NCI-H82 treated with DMSO at 0.1 percent for 48 hours (cell line): ENCODE data around the gene NAALADL2.
"Not testable (repeated sequence)": the region's sequence is repeated elsewhere in the genome, so short reads cannot be mapped to it uniquely, and the experiment has no call there.

ENCODE experiments used
- DNase-seq: peaks from one replicate; lab custom pipeline; 2025; ENCODE audit not compliant: unreplicated experiment; lab: John Stamatoyannopoulos, UW

The NAALADL2 gene

DNA sequence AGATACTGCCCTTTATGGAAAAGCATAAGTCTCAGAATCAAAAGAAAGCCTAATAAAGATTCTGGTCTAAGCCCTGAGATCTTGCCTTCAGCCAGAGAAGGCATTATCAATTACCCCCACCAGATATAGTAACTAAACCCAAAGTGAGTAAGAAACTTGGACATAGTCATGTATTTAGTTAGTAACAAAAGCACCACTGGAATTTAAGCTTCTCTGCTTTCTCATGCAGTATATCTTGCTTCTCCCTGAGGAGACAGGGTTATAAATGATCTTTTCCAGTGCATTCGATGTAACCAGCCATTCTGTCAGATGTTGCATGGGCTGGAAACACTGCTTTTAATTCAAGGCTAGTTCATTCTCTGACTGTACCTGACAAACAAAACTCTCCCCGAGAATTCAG is 946.7 kb downstream of the NAALADL2 start:
- no peak for DNase-seq

DNA sequence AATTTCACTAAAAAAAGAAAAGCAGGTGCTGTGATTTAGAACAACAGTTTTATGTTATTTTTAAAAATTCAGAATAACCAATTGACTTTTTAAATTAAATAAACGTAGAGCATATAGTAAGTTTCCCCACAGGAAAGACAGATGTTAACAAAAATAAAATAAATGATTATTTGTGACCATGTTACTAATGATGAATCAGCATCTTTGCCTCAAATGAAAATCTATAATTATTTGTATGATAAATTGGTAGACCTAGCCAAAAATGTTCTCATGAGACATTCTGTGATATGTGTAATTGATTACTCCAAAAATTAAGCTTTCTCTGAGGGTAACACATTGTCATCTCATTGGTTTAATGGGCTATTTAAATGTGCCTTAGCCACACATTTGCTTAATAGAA is 948.0 kb downstream of the NAALADL2 start:
- DNase-seq = no peak

DNA sequence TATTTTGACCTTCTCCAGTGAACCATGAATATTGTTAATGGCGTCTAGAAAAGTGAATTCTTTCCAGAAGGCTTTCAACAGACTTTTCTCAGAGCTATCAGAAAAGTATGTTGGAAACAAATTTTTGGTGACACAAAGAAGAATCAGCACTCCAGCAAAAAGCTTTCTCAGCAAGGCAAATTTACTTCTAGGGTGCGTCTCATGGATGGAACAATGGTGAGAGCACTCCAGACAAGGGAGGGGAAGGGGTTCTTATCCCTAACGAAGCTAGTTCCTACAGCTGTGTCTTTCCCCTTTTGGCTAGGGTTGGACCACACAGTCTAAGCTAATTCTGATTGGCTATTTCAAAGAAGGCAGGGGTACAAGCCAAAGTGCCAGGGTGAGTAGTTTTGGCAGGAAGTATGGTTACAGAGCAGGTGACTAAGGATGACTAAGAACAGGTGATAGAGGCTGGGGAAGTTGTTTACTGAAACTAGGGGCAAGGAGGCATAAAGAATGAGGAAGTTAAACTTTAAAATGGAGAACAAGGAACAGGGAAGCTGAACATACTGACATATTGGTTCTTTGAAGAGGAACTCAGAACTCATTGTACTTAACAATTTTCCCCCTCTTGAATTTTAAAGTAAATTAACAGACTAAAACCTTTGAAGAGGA is 959.8 kb downstream of the NAALADL2 start:
- no peak for DNase-seq

DNA sequence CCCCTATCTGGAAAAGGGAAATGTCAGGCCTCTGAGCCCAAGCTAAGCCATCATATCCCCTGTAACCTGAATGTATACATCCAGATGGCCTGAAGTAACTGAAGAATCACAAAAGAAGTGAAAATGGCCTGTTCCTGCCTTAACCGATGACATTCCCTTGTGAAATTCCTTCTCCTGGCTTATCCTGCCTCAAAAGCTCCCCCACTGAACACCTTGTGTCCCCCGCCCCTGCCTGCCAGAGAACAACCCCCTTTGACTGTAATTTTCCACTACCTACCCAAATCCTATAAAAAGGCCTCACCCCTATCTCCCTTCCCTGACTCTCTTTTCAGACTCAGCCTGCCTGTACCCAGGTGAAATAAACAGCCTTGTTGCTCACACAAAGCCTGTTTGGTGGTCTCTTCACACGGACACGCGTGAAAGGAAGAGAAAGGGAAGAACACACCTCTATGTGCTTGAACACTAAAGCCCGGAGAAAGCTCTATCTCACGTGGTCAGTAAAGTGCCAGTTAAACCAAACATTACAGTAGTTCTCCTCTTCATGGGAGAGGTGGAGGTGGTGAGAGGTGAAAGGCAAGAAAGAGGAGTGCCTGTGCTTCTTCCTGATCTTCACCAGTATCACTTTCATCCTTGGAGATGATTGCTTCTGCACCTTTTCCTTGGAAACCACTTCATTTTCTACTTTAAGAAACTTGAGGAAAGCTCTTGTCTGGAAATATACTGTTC is 963.8 kb downstream of the NAALADL2 start:
- not testable (repeated sequence) for DNase-seq

DNA sequence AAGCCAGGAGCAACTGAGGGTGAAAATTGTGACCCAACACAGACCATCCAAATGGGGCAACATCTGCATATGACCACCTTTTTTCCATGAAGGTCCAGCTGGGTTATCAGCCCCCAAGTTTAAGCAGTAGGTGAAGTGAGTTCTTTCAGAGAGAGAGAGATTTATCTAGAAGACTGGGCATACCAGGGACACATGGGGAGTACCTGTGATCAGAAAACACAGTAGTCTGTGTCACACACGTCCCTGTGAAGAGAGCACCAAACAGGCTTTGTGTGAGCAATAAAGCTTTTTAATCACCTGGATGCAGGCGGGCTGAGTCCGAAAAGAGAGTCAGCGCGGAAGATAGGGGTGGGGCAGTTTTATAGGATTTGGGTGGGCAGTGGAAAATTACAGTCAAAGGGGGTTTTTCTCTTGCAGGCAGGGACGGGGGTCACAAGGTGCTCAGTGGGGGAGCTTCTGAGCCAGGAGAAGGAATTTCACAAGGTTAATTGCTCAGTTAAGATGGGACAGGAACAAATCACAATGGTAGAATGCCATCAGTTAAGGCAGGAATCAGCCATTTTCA is 966.0 kb downstream of the NAALADL2 start:
- not testable (repeated sequence) for DNase-seq

DNA sequence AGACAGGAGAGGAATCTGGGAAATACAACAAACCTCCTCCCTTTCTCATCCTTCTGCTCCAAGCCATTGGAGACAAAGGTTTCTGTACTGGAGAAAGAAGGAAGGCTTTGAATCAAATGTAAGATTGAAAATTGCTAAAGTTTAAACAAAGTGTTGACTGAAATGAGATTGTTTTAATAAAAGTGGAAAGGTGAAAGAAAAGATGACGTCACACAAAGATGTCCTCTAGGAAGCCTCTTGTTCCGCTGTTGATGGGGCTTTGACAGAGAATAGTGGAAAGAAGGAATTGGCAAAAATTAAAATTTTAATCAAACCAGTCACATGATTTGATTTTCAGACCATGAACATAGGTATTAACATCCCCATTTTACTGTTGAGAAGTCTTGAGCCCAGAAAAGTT is 967.6 kb downstream of the NAALADL2 start:
- DNase-seq = no peak

DNA sequence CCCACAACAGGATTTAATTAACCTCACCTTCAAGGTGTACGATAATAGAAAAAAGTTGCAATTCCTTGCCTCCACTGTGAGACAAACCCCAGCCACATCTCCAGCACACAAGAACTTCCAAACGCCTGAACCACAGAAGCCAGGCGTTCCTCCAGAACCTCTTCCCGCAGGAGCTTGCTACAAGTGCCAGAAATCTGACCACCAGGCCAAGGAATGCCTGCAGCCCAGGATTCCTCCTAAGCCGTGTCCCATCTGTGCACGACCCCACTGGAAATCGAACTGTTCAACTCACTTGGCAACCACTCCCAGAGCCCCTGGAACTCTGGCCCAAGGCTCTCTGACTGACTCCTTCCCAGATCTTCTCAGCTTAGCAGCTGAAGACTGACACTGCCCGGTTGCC is 970.7 kb downstream of the NAALADL2 start:
- DNase-seq = not testable (repeated sequence)

DNA sequence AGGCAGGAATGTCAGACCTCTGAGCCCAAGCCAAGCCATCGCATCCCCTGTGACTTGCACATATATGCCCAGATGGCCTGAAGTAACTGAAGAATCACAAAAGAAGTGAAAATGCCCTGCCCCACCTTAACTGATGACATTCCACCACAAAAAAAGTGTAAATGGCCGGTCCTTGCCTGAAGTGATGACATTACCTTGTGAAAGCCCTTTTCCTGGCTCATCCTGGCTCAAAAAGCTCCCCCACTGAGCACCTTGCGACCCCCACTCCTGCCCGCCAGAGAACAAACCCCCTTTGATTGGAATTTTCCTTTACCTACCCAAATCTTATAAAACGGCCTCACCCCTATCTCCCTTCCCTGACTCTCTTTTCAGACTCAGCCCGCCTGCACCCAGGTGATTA is 976.6 kb downstream of the NAALADL2 start:
- not testable (repeated sequence) for DNase-seq

DNA sequence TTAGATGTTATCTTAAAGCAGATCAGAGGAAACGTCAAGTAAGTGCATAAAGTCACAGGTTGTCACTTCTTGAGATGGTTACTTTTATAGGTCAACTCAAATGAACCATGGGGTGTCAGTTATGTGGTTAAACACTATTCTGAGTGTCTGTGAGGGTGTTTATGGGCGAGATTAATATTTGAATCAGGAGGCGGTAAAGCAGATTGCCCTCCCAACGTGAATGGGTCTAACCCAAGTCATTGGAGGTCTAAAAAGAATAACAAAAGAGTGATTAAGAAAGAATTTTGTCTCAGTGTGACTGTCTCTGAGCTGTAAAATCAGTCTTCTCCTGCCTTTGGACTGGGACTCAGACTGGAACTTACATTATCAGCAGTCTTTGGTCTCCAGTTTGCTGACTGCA is 977.5 kb downstream of the NAALADL2 start:
- no peak for DNase-seq

DNA sequence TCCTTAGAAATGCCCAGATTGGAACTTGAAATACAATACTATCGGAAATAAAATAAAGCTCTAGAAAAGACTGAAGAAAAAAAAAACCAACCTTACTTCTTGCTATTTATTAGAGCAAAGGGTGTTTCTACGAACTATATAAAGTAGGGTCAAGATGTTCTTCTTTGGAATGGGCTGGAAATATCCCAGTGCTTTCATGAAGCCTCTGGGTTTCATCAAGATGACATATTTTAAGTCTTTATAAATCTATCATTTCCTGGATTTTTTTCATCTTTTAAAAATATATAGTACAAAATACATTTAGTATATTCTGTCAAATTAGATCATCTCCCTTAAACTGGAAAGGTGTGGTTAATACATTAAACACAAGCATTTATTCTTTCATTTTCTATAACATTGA is 978.8 kb downstream of the NAALADL2 start:
- DNase-seq = no peak

DNA sequence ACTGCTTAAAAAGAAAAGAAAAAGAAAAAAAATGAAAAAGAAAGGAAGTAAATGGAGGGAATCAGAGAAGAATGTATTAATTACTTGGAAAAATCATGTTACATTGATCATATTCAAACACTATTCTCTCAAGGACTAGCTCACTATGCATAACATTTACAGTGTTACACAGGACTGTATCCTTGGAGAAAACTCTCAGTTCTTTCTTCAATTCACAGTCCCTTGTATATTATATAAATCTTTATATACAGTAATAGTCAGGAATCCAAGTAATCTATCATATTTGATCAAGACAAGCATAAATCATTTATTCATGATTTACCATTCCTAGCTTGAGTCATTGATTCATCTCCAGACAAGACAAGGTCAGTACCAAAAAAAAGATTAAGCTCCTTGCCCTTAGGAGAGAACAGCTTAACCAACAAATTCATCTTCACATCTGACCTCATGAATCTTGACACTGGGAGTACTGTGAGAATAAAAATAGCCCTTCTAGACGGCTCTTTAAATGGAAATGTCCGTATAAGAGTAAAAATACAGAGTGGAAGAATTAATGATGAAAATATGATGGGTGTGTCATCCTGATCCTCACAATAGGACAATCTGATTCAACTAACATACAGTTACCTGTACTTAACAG is 980.4 kb downstream of the NAALADL2 start:
- DNase-seq = no peak

DNA sequence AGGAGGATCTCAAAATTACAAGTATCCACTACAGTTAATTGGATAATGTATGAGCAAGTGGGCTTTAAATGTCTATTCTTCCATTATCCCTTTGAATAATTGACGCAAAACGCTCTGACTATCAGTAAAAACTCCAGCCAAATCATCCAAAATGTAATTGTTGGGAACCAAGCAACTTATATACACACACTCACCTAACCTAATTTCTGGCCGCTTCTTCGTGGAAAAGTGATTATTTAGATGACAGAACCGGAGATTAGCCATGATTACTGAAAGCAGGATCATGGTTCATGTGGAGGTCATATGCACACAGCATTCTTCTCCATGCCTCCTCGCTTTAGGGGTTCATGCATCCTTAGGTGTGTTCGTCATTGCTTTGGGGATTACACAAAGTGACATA is 992.4 kb downstream of the NAALADL2 start:
- peak; percentile 99 for DNase-seq

DNA sequence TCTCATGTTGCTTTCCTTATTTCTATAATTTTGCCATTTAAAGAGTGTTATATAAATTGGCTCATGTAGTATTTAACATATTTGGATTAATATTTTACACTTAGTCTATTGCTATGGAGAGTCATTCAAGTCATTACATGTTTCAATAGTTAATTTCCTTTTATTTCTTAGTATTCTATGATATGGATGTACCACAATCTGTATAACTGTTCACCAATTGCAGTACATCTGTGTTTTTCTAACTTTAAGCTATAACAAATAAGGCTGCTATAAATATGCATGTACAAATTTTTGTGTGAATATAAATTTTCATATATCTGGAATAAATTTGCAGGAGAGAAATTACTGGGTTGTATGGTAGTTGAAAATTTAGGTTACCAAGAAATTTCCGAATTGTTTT is 993.4 kb downstream of the NAALADL2 start:
- DNase-seq = no peak

DNA sequence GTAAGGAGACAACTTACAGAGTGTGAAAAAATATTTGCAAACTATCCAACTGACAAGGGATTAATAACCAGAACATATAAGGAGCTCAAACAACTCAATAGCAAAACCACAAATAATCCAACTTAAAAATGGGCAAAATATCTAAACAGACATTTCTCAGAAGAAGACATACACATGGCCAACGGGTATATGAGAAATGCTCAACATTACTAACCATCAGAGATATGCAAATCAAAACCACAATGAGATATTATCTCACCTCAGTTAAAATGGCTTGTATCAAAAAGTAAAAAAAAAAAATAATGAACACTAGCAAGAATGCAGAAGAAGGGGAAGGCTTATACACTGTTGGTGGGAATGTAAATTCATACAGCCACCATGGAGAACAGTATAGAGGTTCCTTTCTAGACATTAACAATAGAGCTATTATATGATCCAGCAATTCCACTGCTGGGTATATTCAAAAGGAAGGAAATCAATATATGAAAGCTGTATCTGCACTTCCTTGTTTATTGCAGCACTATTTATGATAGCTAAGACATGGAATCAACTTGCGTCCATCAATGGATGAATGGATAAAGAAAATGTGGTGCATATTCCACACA is 998.6 kb downstream of the NAALADL2 start:
- DNase-seq = no peak
